Left ventricle myocardium inferior (tissue), 1 donor: ENCODE results near the gene HIBADH. TPM values are rescaled to one million over a fixed set of nuclear protein-coding genes. Genes with fewer than 3 reads are reported as not detected.
A peak's percentile ranks its signal among the peaks of the same experiment; 100 is the strongest.
"Not testable (repeated sequence)": the region's sequence is repeated elsewhere in the genome, so short reads cannot be mapped to it uniquely, and the experiment has no call there.

Source experiments
- DNase-seq: peaks from one replicate; pipeline ENCODE4 v3.0.0-alpha.2; 2020
- H3K27ac ChIP-seq: fragments of 200-600 bp; replicated peaks from 2 replicates; pipeline ENCODE4 v1.8.0; 2021
- H3K27me3 ChIP-seq: fragments of 200-600 bp; 2 replicates; pipeline ENCODE4 v1.8.0; 2021; ENCODE audit warnings: low read depth
- H3K36me3 ChIP-seq: fragments of 200-600 bp; 2 replicates; pipeline ENCODE4 v1.8.0; 2021
- H3K4me1 ChIP-seq: fragments of 200-600 bp; 2 replicates; pipeline ENCODE4 v1.8.0; 2021
- H3K4me3 ChIP-seq: fragments of 200-600 bp; 2 replicates; pipeline ENCODE4 v1.8.0; 2021; ENCODE audit warnings: mild to moderate bottlenecking, moderate library complexity
- H3K9me3 ChIP-seq: fragments of 200-600 bp; replicated peaks from 2 replicates; pipeline ENCODE4 v1.8.0; 2021
- intact Hi-C: fragments of 100-400 bp; cut with micrococcal nuclease; formaldehyde crosslinking; loops from one replicate; pipeline ENCODE4 v1.11.0; 2022
- total RNA-seq: library from RNA; stranded (reverse); fragmentation: NEBNext Ultra II Directional; extraction: Animal tissue kit (Norgen Biotek cat#: 25700); gene quantifications from one replicate; pipeline ENCODE4 v1.2.1, GENCODE V29; 2021
- TF ChIP-seq, protein P1 (sequence below): fragments of 200-600 bp; IDR thresholded peaks from 2 replicates; pipeline ENCODE4 v1.8.0; 2021; ENCODE audit warnings: antibody characterized with exemption, mild to moderate bottlenecking, borderline replicate concordance
- donor health status: DM: no; HTN: yes; CAD: no; lungs with severe emphysema.

Gene HIBADH
- total RNA-seq, 1 donor from 2014 or later: 90.8 TPM

DNA sequence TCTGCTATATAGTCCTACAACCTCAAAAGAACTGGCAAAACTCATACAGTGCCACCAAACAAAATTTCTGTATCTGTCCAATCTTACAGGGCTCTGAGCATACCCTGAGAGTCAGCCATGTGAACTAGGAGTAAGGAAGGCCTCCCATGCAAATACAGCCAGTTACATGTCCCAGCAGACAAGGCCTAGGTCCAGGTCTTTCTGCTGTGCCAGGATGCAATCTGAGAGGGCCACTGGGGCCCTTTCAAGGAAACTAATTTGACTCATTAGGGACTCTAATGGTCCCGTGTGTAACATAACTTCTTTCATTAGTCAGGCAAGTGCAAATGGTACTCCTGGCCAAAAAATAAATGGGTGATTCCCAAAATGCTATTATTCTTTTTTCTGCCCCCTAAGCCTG is 17.9 kb upstream of the HIBADH start:
- no peak for DNase-seq
- Histone ChIP-seq H3K36me3 (no peaks in the 10 kb centered on the region), H3K4me1 (peaks cover 23% of the 10 kb centered on the region), H3K4me3 (no peak overlapping the region), H3K27ac (no peak overlapping the region), H3K27me3 (no peaks in the 10 kb centered on the region), H3K9me3 (no peaks in the 10 kb centered on the region)
- TF ChIP-seq, protein P1, sequence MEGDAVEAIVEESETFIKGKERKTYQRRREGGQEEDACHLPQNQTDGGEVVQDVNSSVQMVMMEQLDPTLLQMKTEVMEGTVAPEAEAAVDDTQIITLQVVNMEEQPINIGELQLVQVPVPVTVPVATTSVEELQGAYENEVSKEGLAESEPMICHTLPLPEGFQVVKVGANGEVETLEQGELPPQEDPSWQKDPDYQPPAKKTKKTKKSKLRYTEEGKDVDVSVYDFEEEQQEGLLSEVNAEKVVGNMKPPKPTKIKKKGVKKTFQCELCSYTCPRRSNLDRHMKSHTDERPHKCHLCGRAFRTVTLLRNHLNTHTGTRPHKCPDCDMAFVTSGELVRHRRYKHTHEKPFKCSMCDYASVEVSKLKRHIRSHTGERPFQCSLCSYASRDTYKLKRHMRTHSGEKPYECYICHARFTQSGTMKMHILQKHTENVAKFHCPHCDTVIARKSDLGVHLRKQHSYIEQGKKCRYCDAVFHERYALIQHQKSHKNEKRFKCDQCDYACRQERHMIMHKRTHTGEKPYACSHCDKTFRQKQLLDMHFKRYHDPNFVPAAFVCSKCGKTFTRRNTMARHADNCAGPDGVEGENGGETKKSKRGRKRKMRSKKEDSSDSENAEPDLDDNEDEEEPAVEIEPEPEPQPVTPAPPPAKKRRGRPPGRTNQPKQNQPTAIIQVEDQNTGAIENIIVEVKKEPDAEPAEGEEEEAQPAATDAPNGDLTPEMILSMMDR: no peak
- intact Hi-C loops: no loop called here

DNA sequence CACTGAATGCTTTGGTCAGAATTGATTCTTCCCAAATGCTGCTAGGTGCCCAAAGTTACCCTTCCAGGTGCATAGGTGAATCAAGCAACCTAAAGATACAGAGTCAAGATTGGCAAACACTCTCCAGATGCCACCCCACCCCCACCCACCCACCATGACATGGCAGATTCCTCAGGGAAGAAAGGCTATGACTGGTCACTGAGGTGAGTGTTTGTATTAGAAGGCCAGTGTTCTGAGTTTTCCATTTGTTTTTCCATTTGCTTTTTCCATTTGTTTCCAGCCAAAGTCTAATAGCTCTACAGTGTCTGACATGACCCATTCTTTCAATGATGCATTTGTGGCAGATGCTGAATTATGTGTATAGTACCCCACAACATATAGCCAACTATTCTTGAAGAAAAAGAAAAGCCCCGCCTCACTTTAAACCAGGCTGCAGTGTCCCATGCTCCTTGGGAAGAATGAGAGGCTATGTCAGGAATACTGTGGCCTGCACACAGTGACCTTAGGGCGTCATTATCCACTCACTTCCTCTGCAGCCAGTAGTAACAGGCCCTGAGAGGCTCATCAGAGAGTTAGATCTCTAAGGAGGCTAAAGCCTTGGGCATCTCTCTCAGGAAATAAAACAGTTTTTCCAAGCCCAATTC is 16.1 kb upstream of the HIBADH start:
- no peaks in the 10 kb centered on the region for H3K9me3 ChIP-seq
- H3K4me1 ChIP-seq: peaks cover 23% of the 10 kb centered on the region
- DNase-seq: no peak
- TF ChIP-seq, protein P1: no peak
- no peak overlapping the region for H3K4me3 ChIP-seq
- intact Hi-C loops: no loop called here
- H3K36me3 ChIP-seq: no peaks in the 10 kb centered on the region
- H3K27me3 ChIP-seq: no peaks in the 10 kb centered on the region
- peak overlapping the region; percentile 60 for H3K27ac ChIP-seq

DNA sequence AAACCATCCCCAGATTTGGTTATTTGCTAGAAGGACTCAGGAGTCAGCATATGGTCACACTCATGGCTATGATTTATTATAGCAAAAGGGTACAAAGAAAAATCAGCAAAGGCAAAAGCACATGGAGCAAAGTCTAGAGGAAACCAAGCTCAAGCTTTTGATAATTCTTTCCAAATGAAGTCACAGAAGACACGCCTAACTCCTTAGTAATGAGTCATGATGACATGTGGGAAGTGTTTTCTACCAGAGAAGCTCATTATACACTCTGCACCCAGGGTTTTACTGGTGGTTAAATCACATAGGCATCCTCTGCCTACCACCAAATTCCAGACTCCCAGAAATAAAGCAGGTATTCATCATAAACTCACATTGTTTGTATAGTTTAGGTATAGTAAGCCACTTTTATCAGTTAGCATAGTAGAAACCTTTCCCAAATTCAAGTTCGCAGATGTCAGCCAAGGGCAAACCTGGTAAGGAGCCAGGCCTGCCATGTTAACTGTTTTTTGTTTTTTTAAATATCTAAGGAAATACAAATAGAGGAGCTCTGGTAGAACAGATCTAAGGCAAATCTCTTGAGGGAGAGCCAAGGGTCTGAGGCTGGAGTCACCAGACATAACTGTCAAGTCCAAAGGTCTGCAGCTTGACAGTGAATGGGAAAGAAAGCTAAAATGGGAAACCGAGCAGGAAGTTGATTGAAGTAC is 15.4 kb upstream of the HIBADH start:
- H3K27ac ChIP-seq: peak overlapping the region; percentile 60
- H3K4me1 ChIP-seq: peaks cover 23% of the 10 kb centered on the region
- H3K4me3 ChIP-seq: no peak overlapping the region
- H3K9me3 ChIP-seq: no peaks in the 10 kb centered on the region
- intact Hi-C loops: no loop called here
- TF ChIP-seq, protein P1: no peak
- DNase-seq: no peak
- no peaks in the 10 kb centered on the region for H3K27me3 ChIP-seq
- H3K36me3 ChIP-seq: no peaks in the 10 kb centered on the region

DNA sequence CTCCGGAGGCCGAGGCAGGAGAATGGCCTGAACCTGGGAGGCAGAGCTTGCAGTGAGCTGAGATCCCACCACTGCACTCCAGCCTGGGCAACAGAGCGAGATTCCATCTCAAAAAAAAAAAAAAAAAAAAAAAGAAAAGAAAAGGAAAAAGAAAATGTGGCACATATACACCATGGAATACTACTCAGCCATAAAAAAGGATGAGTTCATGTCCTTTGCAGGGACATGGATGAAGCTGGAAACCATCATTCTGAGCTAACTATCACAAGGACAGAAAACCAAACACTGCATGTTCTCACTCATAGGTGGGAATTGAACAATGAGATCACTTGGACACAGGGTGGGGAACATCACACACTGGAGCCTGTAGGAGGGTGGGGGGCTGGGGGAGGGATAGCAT is 11.4 kb upstream of the HIBADH start:
- H3K4me3 ChIP-seq, intact Hi-C loops, H3K36me3 ChIP-seq, H3K27ac ChIP-seq, H3K9me3 ChIP-seq, H3K27me3 ChIP-seq, DNase-seq: not testable (repeated sequence)
- H3K4me1 ChIP-seq: peaks cover 20% of the 10 kb centered on the region

DNA sequence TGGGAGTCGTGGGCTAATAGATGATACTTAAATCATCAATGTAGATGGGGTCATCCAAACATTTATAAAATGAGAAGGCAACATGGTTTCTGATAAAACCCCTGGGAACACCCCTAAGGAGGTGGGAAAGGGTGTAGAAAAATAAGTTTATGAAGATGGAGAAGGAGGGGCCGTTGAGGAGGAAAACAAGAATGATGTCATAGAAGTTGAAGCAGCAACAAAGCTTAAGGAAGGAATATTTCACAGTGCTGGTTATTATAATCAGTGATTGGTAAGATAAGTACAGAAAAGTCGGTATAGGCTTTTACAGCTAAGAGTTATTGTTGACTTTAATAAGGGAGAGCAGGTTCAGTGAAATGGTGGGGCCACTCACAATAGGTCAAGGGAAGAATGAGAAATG is 9.0 kb upstream of the HIBADH start:
- DNase-seq: no peak
- TF ChIP-seq, protein P1: no peak
- intact Hi-C loops: no loop called here
- Histone ChIP-seq H3K9me3 (no peaks in the 10 kb centered on the region), H3K4me3 (no peak overlapping the region), H3K27ac (no peak overlapping the region), H3K4me1 (peaks cover 3% of the 10 kb centered on the region), H3K27me3 (no peaks in the 10 kb centered on the region), H3K36me3 (no peaks in the 10 kb centered on the region)

DNA sequence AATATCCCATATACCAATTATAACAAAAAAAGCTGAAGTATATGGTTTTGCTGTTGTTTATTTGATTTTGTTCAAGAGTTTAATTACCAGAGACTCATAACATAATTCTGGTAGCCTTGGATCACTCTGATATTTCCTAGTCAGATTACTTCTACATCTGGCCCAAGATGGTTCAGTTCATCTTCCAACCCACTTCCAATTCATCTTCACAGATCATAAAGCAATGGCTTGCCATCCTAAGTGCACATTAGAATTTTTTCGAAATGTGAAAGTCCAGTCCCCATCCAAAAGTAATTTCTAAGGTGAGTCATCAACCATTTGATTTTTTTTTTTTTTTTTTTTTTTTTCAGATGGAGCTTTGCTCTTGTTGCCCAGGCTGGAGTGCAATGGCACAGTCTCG is 8.0 kb upstream of the HIBADH start:
- no peak overlapping the region for H3K27ac ChIP-seq
- DNase-seq: no peak
- no peaks in the 10 kb centered on the region for H3K4me1 ChIP-seq
- no peaks in the 10 kb centered on the region for H3K36me3 ChIP-seq
- no peak overlapping the region for H3K4me3 ChIP-seq
- intact Hi-C loops: no loop called here
- no peaks in the 10 kb centered on the region for H3K9me3 ChIP-seq
- TF ChIP-seq, protein P1: no peak
- H3K27me3 ChIP-seq: no peaks in the 10 kb centered on the region
